MM.1S (cell line): ENCODE results near the gene HELLS.

Experiments
- DNase-seq: peaks from one replicate; pipeline ENCODE4 v3.0.0-alpha.2; 2015
- H2AFZ ChIP-seq: fragments of 300-600 bp; sonication (generic); 2 replicates; pipeline ENCODE4 v1.6.0; 2016; ENCODE audit warnings: antibody characterized with exemption, low read length
- H3F3A ChIP-seq: fragments of 300-600 bp; sonication (generic); 2 replicates; pipeline ENCODE4 v1.6.1; 2016; ENCODE audit warnings: mild to moderate bottlenecking, antibody characterized with exemption, low read length, moderate library complexity, mixed read lengths; ENCODE audit not compliant: insufficient read depth
- H3K27ac ChIP-seq: fragments of 300-600 bp; sonication (generic); 2 replicates; pipeline ENCODE4 v1.5.1; 2016; ENCODE audit warnings: mild to moderate bottlenecking, low read length
- H3K27me3 ChIP-seq: fragments of 300-600 bp; sonication (generic); replicated peaks from 2 replicates; pipeline ENCODE4 v1.6.0; 2016; ENCODE audit warnings: low read length; ENCODE audit not compliant: insufficient read depth
- H3K36me3 ChIP-seq: fragments of 300-600 bp; sonication (generic); replicated peaks from 2 replicates; pipeline ENCODE4 v1.6.1; 2016; ENCODE audit warnings: mild to moderate bottlenecking, low read length, mixed read lengths; ENCODE audit not compliant: insufficient read depth
- H3K4me1 ChIP-seq: fragments of 300-600 bp; sonication (generic); 2 replicates; pipeline ENCODE4 v1.6.1; 2016; ENCODE audit warnings: low read length, mixed read lengths
- H3K4me2 ChIP-seq: fragments of 300-600 bp; sonication (generic); 2 replicates; pipeline ENCODE4 v1.6.0; 2016; ENCODE audit warnings: low read depth, low read length
- H3K4me3 ChIP-seq: fragments of 300-600 bp; sonication (generic); 2 replicates; pipeline ENCODE4 v1.5.1; 2016; ENCODE audit warnings: low read length, mixed read lengths
- H3K79me2 ChIP-seq: fragments of 300-600 bp; sonication (generic); 2 replicates; pipeline ENCODE4 v1.6.1; 2016; ENCODE audit warnings: mixed run types, low read length, mixed read lengths
- H3K9ac ChIP-seq: fragments of 300-600 bp; sonication (generic); 2 replicates; pipeline ENCODE4 v1.6.1; 2016; ENCODE audit warnings: low read length, mixed read lengths
- H3K9me2 ChIP-seq: fragments of 300-600 bp; sonication (generic); replicated peaks from 2 replicates; pipeline ENCODE4 v1.6.1; 2016; ENCODE audit warnings: mild to moderate bottlenecking, low read length, mixed read lengths; ENCODE audit not compliant: insufficient read depth
- H3K9me3 ChIP-seq: fragments of 300-600 bp; sonication (generic); replicated peaks from 2 replicates; pipeline ENCODE4 v1.6.1; 2016; ENCODE audit warnings: mild to moderate bottlenecking, low read length, mixed read lengths; ENCODE audit not compliant: insufficient read depth
- H4K20me1 ChIP-seq: fragments of 300-600 bp; sonication (generic); 2 replicates; pipeline ENCODE4 v1.6.1; 2016; ENCODE audit warnings: mild to moderate bottlenecking, low read length, moderate library complexity, mixed read lengths; ENCODE audit not compliant: insufficient read depth
- CTCF ChIP-seq: fragments of 300-600 bp; sonication (generic); IDR thresholded peaks from 2 replicates; pipeline ENCODE4 v1.5.1; 2016; ENCODE audit warnings: antibody characterized with exemption, low read length, mixed read lengths
- EZH2 ChIP-seq: fragments of 300-600 bp; sonication (generic); optimal IDR thresholded peaks from 2 replicates; pipeline ENCODE3; 2017; ENCODE audit warnings: low read depth, mild to moderate bottlenecking, antibody characterized with exemption, low read length, mixed read lengths
- EZH2phosphoT487 ChIP-seq: fragments of 300-600 bp; sonication (generic); IDR thresholded peaks from 2 replicates; pipeline ENCODE4 v1.6.1; 2018; ENCODE audit warnings: antibody characterized with exemption, low read length

Gene HELLS

GRCh38 chr10:94614558-94614957 lies 69.0 kb downstream of the HELLS start:
- TF ChIP-seq EZH2: no peak
- TF ChIP-seq EZH2phosphoT487: no peak
- TF ChIP-seq CTCF: no peak
- Histone ChIP-seq H3K9me3 (no peaks in the 10 kb centered on the region), H3K27me3 (no peaks in the 10 kb centered on the region), H3K27ac (no peak overlapping the region), H3K4me2 (no peak overlapping the region), H4K20me1 (no peaks in the 10 kb centered on the region), H3K4me3 (no peak overlapping the region), H3K9ac (no peak overlapping the region), H3F3A (peaks cover 6% of the 10 kb centered on the region; the same call in 1 of the 2 replicates), H3K9me2 (no peaks in the 10 kb centered on the region), H2AFZ (no peak overlapping the region), H3K79me2 (no peaks in the 10 kb centered on the region), H3K36me3 (peaks cover 6% of the 10 kb centered on the region; the same call in 1 of the 2 replicates), H3K4me1 (no peaks in the 10 kb centered on the region)
- no peak for DNase-seq

GRCh38 chr10:94617389-94617944 lies 71.9 kb downstream of the HELLS start:
- H3K9me2 ChIP-seq: no peaks in the 10 kb centered on the region
- H3K79me2 ChIP-seq: no peaks in the 10 kb centered on the region
- no peaks in the 10 kb centered on the region for H3K9me3 ChIP-seq
- H3K27ac ChIP-seq: no peak overlapping the region
- no peak overlapping the region for H3K4me2 ChIP-seq
- no peak for TF ChIP-seq EZH2phosphoT487
- TF ChIP-seq EZH2: no peak
- no peak for TF ChIP-seq CTCF
- no peaks in the 10 kb centered on the region for H3K27me3 ChIP-seq
- no peak overlapping the region for H3K9ac ChIP-seq
- no peaks in the 10 kb centered on the region for H3K4me1 ChIP-seq
- no peaks in the 10 kb centered on the region for H3K36me3 ChIP-seq
- H2AFZ ChIP-seq: no peak overlapping the region
- peaks cover 6% of the 10 kb centered on the region; the same call in 1 of the 2 replicates for H3F3A ChIP-seq
- no peak overlapping the region for H3K4me3 ChIP-seq
- DNase-seq: no peak
- no peaks in the 10 kb centered on the region for H4K20me1 ChIP-seq

DNA sequence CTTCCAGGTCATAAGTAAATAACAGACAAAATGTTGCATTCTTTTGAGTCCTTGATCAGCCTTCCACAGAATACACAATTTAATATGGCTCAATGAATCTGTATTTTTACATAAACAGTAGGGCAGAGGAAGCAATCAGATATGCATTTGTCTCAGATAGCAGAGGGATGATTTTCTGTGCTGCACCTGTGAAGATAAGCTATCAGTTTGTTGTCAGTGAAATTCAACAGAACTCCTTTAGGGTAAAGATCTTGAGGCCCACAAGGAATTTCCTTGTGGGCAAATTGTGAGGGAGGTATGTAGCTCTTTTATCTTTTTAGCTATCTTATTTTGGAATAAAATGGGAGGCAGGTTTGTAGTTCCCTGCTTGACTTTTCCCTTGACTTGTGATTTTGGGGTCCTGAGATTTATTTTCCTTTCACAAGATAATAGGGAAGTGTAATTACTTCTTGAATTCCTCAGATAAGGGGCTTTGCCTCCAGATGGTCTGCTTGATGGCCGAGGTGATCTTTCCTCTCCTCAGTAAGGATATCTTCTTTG lies 77.1 kb downstream of the HELLS start:
- H3K4me2 ChIP-seq: no peak overlapping the region
- no peaks in the 10 kb centered on the region for H3K9me2 ChIP-seq
- H3K4me1 ChIP-seq: no peaks in the 10 kb centered on the region
- DNase-seq: no peak
- H3K4me3 ChIP-seq: no peak overlapping the region
- no peak overlapping the region for H3K9ac ChIP-seq
- no peaks in the 10 kb centered on the region for H3K9me3 ChIP-seq
- H3F3A ChIP-seq: no peaks in the 10 kb centered on the region; the same call in 1 of the 2 replicates
- H3K27ac ChIP-seq: no peak overlapping the region
- no peaks in the 10 kb centered on the region for H3K79me2 ChIP-seq
- H2AFZ ChIP-seq: no peak overlapping the region
- no peaks in the 10 kb centered on the region for H3K36me3 ChIP-seq
- H4K20me1 ChIP-seq: no peaks in the 10 kb centered on the region
- TF ChIP-seq EZH2phosphoT487 (no peak), EZH2 (no peak), CTCF (no peak)
- no peaks in the 10 kb centered on the region for H3K27me3 ChIP-seq
